ENCODE measurements around the gene HNRNPR. TPM values are rescaled to one million over a fixed set of nuclear protein-coding genes. Genes with fewer than 3 reads are reported as not detected.

HNRNPR gene
- total and polyA plus RNA-seq, 9 of the 15 experiments (the other 6 are each of a cell fraction or from before 2014, with no cell fraction given): 80.9 to 372 (median 301) TPM

GRCh38 chr1:23367451-23367790 lies 23.3 kb upstream of the HNRNPR start (continued):
- TF ChIP-seq YY1 (IDR thresholded peaks at IDR 0.05; ENCODE audit: borderline replicate concordance in 1 of 3, control insufficient read depth in 1 of 3, extremely low read depth in 1 of 3, insufficient read depth in 3 of 3, insufficient read length in 1 of 3, insufficient replicate concordance in 2 of 3, low read depth in 1 of 3, low read length in 2 of 3) (no peak), MAFG (tag; conservative IDR thresholded peaks at IDR 0.05) (no peak), HNRNPLL (IDR thresholded peaks at IDR 0.05; ENCODE audit: low read depth, low read length, poor library complexity, severe bottlenecking) (peak; percentile 13), KDM1A (IDR thresholded peaks at IDR 0.05) (peak in 1 of 2 experiments; percentile 49; a peak in 3 of 4 replicates), ARID3A (IDR thresholded peaks at IDR 0.05; ENCODE audit: borderline replicate concordance, low read depth, low read length) (0 out of 2 replicates have a peak, but pooled peaks have one; percentile 35)

DNA sequence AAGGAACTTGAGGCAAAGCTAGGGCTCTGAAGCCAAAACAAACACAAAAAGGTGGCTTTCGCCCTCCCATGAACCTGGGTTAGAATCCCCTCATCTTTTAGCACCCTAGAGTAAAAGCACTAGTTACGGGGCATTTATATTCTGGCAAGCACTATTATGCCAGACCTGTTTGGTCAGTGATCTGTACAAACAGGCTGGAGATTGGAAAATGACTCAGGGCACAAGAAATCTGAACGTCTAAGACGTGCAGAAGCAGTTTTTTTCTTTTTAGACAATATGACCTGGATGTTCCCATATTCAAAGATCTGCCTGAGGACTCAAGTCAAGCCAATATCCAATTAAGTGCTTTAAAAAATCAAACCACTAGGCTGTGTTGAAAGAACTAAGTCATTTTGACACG lies 22.5 kb upstream of the HNRNPR start:
- no peak for ATAC-seq
- Histone ChIP-seq H4K20me1 (replicated peaks; ENCODE audit: control insufficient read depth, insufficient read depth, low read length) (no peaks in the 10 kb centered on the region), H3K9ac (ENCODE audit: insufficient read depth in 1 of 2, low read depth in 2 of 2, low read length in 2 of 2) (0 out of 4 replicates have a peak overlapping the region, but pooled peaks of 1 of the 2 experiments have one; percentile 99), H3K79me2 (ENCODE audit: control insufficient read depth, insufficient read depth, low read length) (peaks cover 47% of the 10 kb centered on the region), H3K9me3 (replicated peaks; ENCODE audit: control insufficient read depth, insufficient read depth, low read depth, low read length) (peaks cover 28% of the 10 kb centered on the region), H3K4me2 (ENCODE audit: insufficient read depth, low read length) (peak overlapping the region; percentile 98), H2AFZ (ENCODE audit: low read depth, low read length) (peak overlapping the region; percentile 88; the same call in 1 of the 2 replicates), H3K9me1 (ENCODE audit: control insufficient read depth, insufficient read depth, low read length) (no peaks in the 10 kb centered on the region), H3K27ac (ENCODE audit: extremely low read depth, low read depth, low read length) (no peak overlapping the region), H3K36me3 (ENCODE audit: control insufficient read depth, insufficient read depth, low read length) (peaks cover 43% of the 10 kb centered on the region), H3K27me3 (ENCODE audit: control insufficient read depth in 2 of 2, insufficient read depth in 2 of 2, low read length in 2 of 2) (no peaks in the 10 kb centered on the region), H3K4me1 (replicated peaks in 1 of 2; ENCODE audit: control insufficient read depth in 2 of 2, insufficient read depth in 2 of 2, low read length in 2 of 2) (peaks cover 16 to 28% of the 10 kb centered on the region in 2 experiments), H3K4me3 (peak overlapping the region; percentile 58)
- in situ Hi-C loops (cut with MboI): no loop called here
- no peak for FAIRE-seq
- TF ChIP-seq DLX4 (CRISPR knock-in tag; IDR thresholded peaks at IDR 0.05) (no peak), ZNF398 (CRISPR knock-in tag; IDR thresholded peaks at IDR 0.05) (no peak), HINFP (tag; conservative IDR thresholded peaks at IDR 0.05; ENCODE audit: low read depth) (no peak), NCOA2 (IDR thresholded peaks at IDR 0.05; ENCODE audit: partially characterized antibody in 2 of 2) (no peak), ZKSCAN1 (IDR thresholded peaks at IDR 0.05; ENCODE audit: low read depth, low read length) (no peak), PTTG1 (tag; IDR thresholded peaks at IDR 0.05; ENCODE audit: low read depth) (no peak)
- intact Hi-C loops (cut with micrococcal nuclease): no loop called here
- 39% methylated on average over 5 of the region's 5 CpGs for WGBS (ENCODE audit: insufficient coverage, low coverage, missing lambda C conversion rate)
- no peak for DNase-seq (ENCODE audit: extremely low read depth in 1 of 4, low spot score in 3 of 4)
- POLR2A ChIA-PET: interaction anchor here (1.7 kb wide), 1 partner anchor 9 kb away, joined by 7 read pairs; no protein-coding TSS in a partner anchor
- CTCF ChIA-PET (ENCODE audit: low intra/inter-chr PET ratio): no interaction called here
- no TSS peak for BruUV-seq (replicated peaks)

Data from K562 (cell line).